KMS-11 (cell line): ENCODE results near the gene OLFML2B.

Experiments
- H2AFZ ChIP-seq: fragments of 200-600 bp; sonication (generic); 2 replicates; pipeline ENCODE4 v1.6.1; 2016; ENCODE audit warnings: antibody characterized with exemption, mixed run types, low read depth
- H3K27ac ChIP-seq: fragments of 200-600 bp; sonication (generic); 2 replicates; pipeline ENCODE4 v1.6.1; 2016; ENCODE audit warnings: mild to moderate bottlenecking, mixed run types
- H3K27me3 ChIP-seq: fragments of 200-600 bp; sonication (generic); 2 replicates; pipeline ENCODE4 v1.6.1; 2017; ENCODE audit warnings: mild to moderate bottlenecking, low read depth, mixed run types, moderate library complexity; ENCODE audit not compliant: insufficient read depth
- H3K36me3 ChIP-seq: fragments of 200-600 bp; sonication (generic); 2 replicates; pipeline ENCODE4 v1.6.1; 2017; ENCODE audit warnings: mild to moderate bottlenecking, mixed run types; ENCODE audit not compliant: insufficient read depth
- H3K4me1 ChIP-seq: fragments of 200-600 bp; sonication (generic); 2 replicates; pipeline ENCODE4 v1.6.1; 2016; ENCODE audit warnings: mild to moderate bottlenecking, low read depth, mixed run types; ENCODE audit not compliant: poor library complexity, severe bottlenecking
- H3K4me2 ChIP-seq: fragments of 200-600 bp; sonication (generic); 2 replicates; pipeline ENCODE4 v1.7.0; 2016; ENCODE audit warnings: mild to moderate bottlenecking, mixed run types
- H3K4me3 ChIP-seq: fragments of 200-600 bp; sonication (generic); IDR thresholded peaks from 2 replicates; pipeline ENCODE4 v1.6.1; 2017; ENCODE audit warnings: low read depth, low read length, mixed read lengths; ENCODE audit not compliant: insufficient read depth
- H3K79me2 ChIP-seq: fragments of 200-600 bp; sonication (generic); 2 replicates; pipeline ENCODE4 v1.6.1; 2016; ENCODE audit warnings: low read depth, mixed run types; ENCODE audit not compliant: insufficient read depth
- H3K9ac ChIP-seq: fragments of 200-600 bp; sonication (generic); 2 replicates; pipeline ENCODE4 v1.6.1; 2016; ENCODE audit warnings: mild to moderate bottlenecking, mixed run types
- H4K20me1 ChIP-seq: fragments of 200-600 bp; sonication (generic); 2 replicates; pipeline ENCODE4 v1.6.1; 2016; ENCODE audit warnings: mild to moderate bottlenecking, mixed run types; ENCODE audit not compliant: insufficient read depth
- CTCF ChIP-seq: fragments of 200-600 bp; sonication (generic); conservative IDR thresholded peaks from 2 replicates; pipeline ENCODE4 v1.6.1; 2017; ENCODE audit warnings: low read depth, mild to moderate bottlenecking, antibody characterized with exemption, low read length, moderate library complexity, mixed read lengths

Gene OLFML2B

GRCh38 chr1:161999301-162000052, 24.2 kb downstream of the OLFML2B start:
- H3K27ac ChIP-seq: no peak overlapping the region
- no peak overlapping the region for H3K4me3 ChIP-seq
- H3K36me3 ChIP-seq: no peaks in the 10 kb centered on the region; the same call in 1 of the 2 replicates
- H3K4me2 ChIP-seq: no peak overlapping the region
- H3K4me1 ChIP-seq: peaks cover 35% of the 10 kb centered on the region
- no peaks in the 10 kb centered on the region for H4K20me1 ChIP-seq
- no peak overlapping the region for H3K9ac ChIP-seq
- H3K27me3 ChIP-seq: no peaks in the 10 kb centered on the region
- TF ChIP-seq CTCF: no peak
- H3K79me2 ChIP-seq: no peaks in the 10 kb centered on the region
- H2AFZ ChIP-seq: no peak overlapping the region

DNA sequence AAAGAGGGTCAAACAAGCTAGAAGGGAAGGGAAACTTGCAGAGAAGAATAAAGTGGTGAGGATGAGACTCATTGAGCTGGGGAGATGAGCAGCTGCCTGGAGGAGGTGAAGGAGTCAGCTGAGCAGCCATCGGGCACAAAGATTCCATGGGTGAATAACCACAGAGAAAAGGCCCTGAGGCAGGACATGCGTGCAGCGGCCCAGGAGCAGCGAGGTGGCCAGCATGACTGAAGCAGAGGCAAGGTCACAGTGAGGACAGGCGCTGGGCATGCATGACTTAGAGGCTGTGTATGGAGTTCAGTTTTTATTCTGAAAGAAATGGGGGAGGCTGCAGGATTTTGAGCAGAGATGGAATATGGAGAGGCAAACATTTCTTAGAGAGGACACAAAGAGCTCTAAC, 24.9 kb downstream of the OLFML2B start:
- no peaks in the 10 kb centered on the region for H4K20me1 ChIP-seq
- H3K36me3 ChIP-seq: no peaks in the 10 kb centered on the region; the same call in 1 of the 2 replicates
- no peak overlapping the region for H3K9ac ChIP-seq
- H3K79me2 ChIP-seq: no peaks in the 10 kb centered on the region
- H2AFZ ChIP-seq: no peak overlapping the region
- no peak for TF ChIP-seq CTCF
- H3K4me3 ChIP-seq: no peak overlapping the region
- H3K27ac ChIP-seq: no peak overlapping the region
- H3K4me1 ChIP-seq: peaks cover 29% of the 10 kb centered on the region
- no peaks in the 10 kb centered on the region for H3K27me3 ChIP-seq
- H3K4me2 ChIP-seq: no peak overlapping the region

- H3K4me3 ChIP-seq: no peak overlapping the region
- no peak for TF ChIP-seq CTCF
- no peak overlapping the region for H3K4me2 ChIP-seq
- H3K27ac ChIP-seq: no peak overlapping the region
- H2AFZ ChIP-seq: no peak overlapping the region
- no peaks in the 10 kb centered on the region for H3K27me3 ChIP-seq
- H4K20me1 ChIP-seq: no peaks in the 10 kb centered on the region
- peaks cover 12% of the 10 kb centered on the region for H3K4me1 ChIP-seq
- no peak overlapping the region for H3K9ac ChIP-seq
- H3K79me2 ChIP-seq: no peaks in the 10 kb centered on the region
- no peaks in the 10 kb centered on the region; the same call in 1 of the 2 replicates for H3K36me3 ChIP-seq
These were observed 26.5 kb downstream of the OLFML2B start for GRCh38 chr1:161997152-161997551.

GRCh38 chr1:161994175-161994668, 29.4 kb downstream of the OLFML2B start:
- H3K27me3 ChIP-seq: no peaks in the 10 kb centered on the region
- H3K79me2 ChIP-seq: no peaks in the 10 kb centered on the region
- H3K4me1 ChIP-seq: peaks cover 6% of the 10 kb centered on the region
- no peak overlapping the region for H3K9ac ChIP-seq
- no peak overlapping the region for H3K4me2 ChIP-seq
- no peak overlapping the region for H3K27ac ChIP-seq
- H2AFZ ChIP-seq: no peak overlapping the region
- H3K36me3 ChIP-seq: no peaks in the 10 kb centered on the region; the same call in 1 of the 2 replicates
- H4K20me1 ChIP-seq: no peaks in the 10 kb centered on the region
- H3K4me3 ChIP-seq: no peak overlapping the region
- no peak for TF ChIP-seq CTCF
